ENCODE data around the gene MEIS1. TPM values are rescaled to one million over a fixed set of nuclear protein-coding genes. Genes with fewer than 3 reads are reported as not detected.

The MEIS1 gene
- total and polyA plus RNA-seq, 2 of the 8 experiments (the other 6 are each of a cell fraction or from before 2014, with no cell fraction given): 0.17 to 1.2 TPM

GRCh38 chr2:66523990-66524389, 89.1 kb downstream of the MEIS1 start:
- no peak overlapping the region for H3K27ac ChIP-seq (ENCODE audit: low read depth, low read length)
- H3K4me3 ChIP-seq (ENCODE audit: extremely low read depth in 1 of 4, insufficient read depth in 2 of 4, low read depth in 3 of 4, low read length in 4 of 4): no peak overlapping the region
- no peak overlapping the region for H2BK20ac ChIP-seq (ENCODE audit: low read length)
- H2AFZ ChIP-seq (ENCODE audit: low read length): no peak overlapping the region
- no peaks in the 10 kb centered on the region for H3K79me1 ChIP-seq (ENCODE audit: low read depth, low read length)
- H2AK5ac ChIP-seq (ENCODE audit: low read depth, low read length): no peak overlapping the region
- POLR2A ChIA-PET (ENCODE audit: partially characterized antibody): no interaction called here
- H3K23me2 ChIP-seq (ENCODE audit: low read depth, low read length): no peaks in the 10 kb centered on the region
- H2BK15ac ChIP-seq (ENCODE audit: low read length): no peak overlapping the region
- WGBS, 2 experiments (ENCODE audit: extremely low coverage in 1 of 2, insufficient coverage in 1 of 2, insufficient read length in 1 of 2, insufficient replicate concordance in 2 of 2, low coverage in 1 of 2, low lambda C conversion rate in 2 of 2, missing lambda C conversion rate in 1 of 2): 93% methylated on average over 2 of the region's 2 CpGs; no CpG with 5 or more reads in 1 of the 2 experiments
- no peaks in the 10 kb centered on the region for H4K20me1 ChIP-seq (replicated peaks in 1 of 2; ENCODE audit: control insufficient read depth in 1 of 2, insufficient read depth in 2 of 2, low read length in 2 of 2)
- FAIRE-seq (no peak), DNase-seq (ENCODE audit: low read depth in 1 of 2, low spot score in 2 of 2) (no peak)
- H3K4me2 ChIP-seq (ENCODE audit: insufficient read depth in 1 of 2, low read depth in 2 of 2, low read length in 2 of 2): no peak overlapping the region
- H3K36me3 ChIP-seq (ENCODE audit: control insufficient read depth in 2 of 4, insufficient read depth in 4 of 4, low read length in 3 of 4): no peaks in the 10 kb centered on the region
- no peak overlapping the region for H3K14ac ChIP-seq (ENCODE audit: insufficient read length)
- no peak overlapping the region for H4K91ac ChIP-seq (replicated peaks; ENCODE audit: insufficient read length, low read length)
- H2BK120ac ChIP-seq (replicated peaks; ENCODE audit: low read depth, low read length): no peak overlapping the region
- H2BK12ac ChIP-seq (ENCODE audit: low read depth, low read length): no peak overlapping the region
- no peaks in the 10 kb centered on the region for H3K27me3 ChIP-seq (replicated peaks in 1 of 4; ENCODE audit: control insufficient read depth in 3 of 4, extremely low read depth in 1 of 4, insufficient read depth in 3 of 4, low read length in 3 of 4)
- CTCF ChIA-PET (ENCODE audit: partially characterized antibody): no interaction called here
- peaks cover 0 to 7% (median 4%) of the 10 kb centered on the region in 4 experiments; a peak in 3 of 7 replicates for H3K4me1 ChIP-seq (replicated peaks in 1 of 4; ENCODE audit: control insufficient read depth in 3 of 4, insufficient read depth in 4 of 4, low read length in 3 of 4)
- no peak overlapping the region for H3K23ac ChIP-seq (ENCODE audit: insufficient read length)
- H3K79me2 ChIP-seq (ENCODE audit: control insufficient read depth in 1 of 2, insufficient read depth in 2 of 2, low read length in 2 of 2): no peaks in the 10 kb centered on the region
- H3K9me3 ChIP-seq (ENCODE audit: insufficient read depth in 2 of 2, low read depth in 1 of 2, low read length in 1 of 2): no peaks in the 10 kb centered on the region
- no peak overlapping the region for H4K5ac ChIP-seq (ENCODE audit: insufficient read length, low read depth, low read length)
- H3K9ac ChIP-seq (replicated peaks in 1 of 4; ENCODE audit: extremely low read depth in 1 of 4, low read depth in 3 of 4, low read length in 3 of 4): no peak overlapping the region
- H3K4ac ChIP-seq (replicated peaks; ENCODE audit: insufficient read length, low read depth, low read length): no peak overlapping the region
- no peak overlapping the region for H3K56ac ChIP-seq (replicated peaks; ENCODE audit: insufficient read length, low read depth, low read length)
- no peak overlapping the region for H3K18ac ChIP-seq (ENCODE audit: extremely low read depth, low read length)
- no peak overlapping the region for H4K8ac ChIP-seq (ENCODE audit: extremely low read depth, insufficient read depth, low read length)
- no peak overlapping the region for H2BK5ac ChIP-seq (ENCODE audit: low read depth, low read length)
- TF ChIP-seq ASH2L (IDR thresholded peaks at IDR 0.05; ENCODE audit: low read length): no peak
- no peak for TF ChIP-seq USF2 (IDR thresholded peaks at IDR 0.05; ENCODE audit: low read length)
- TF ChIP-seq SUZ12 (IDR thresholded peaks at IDR 0.05; ENCODE audit: low read length): no peak
- TF ChIP-seq RNF2 (IDR thresholded peaks at IDR 0.05; ENCODE audit: borderline replicate concordance, low read depth, low read length, missing control alignments, poor library complexity, severe bottlenecking): no peak
- no peak for TF ChIP-seq SAP30 (IDR thresholded peaks at IDR 0.05; ENCODE audit: insufficient read depth, insufficient replicate concordance, low read length)
- TF ChIP-seq SP4 (IDR thresholded peaks at IDR 0.05; ENCODE audit: low read length): no peak
- no peak for TF ChIP-seq TCF12 (IDR thresholded peaks at IDR 0.05; ENCODE audit: low read depth, low read length)
- TF ChIP-seq CHD2 (IDR thresholded peaks at IDR 0.05; ENCODE audit: low read length): no peak
- TF ChIP-seq NANOG (IDR thresholded peaks at IDR 0.05; ENCODE audit: insufficient read depth, low read depth, low read length, poor library complexity, severe bottlenecking): no peak
- TF ChIP-seq POU5F1 (IDR thresholded peaks at IDR 0.05; ENCODE audit: low read depth, low read length): no peak

All from H1 (cell line).